WTC11 (cell line): Measurements from ENCODE around the gene KAT7.

Source experiments
- NFE2L1 ChIP-seq: sonication (generic); formaldehyde crosslinking; IDR thresholded peaks from 2 replicates; pipeline ENCODE4 v1.8.1; 2023; ENCODE audit warnings: missing genetic modification reagents
- NFYB ChIP-seq: sonication (generic); formaldehyde crosslinking; conservative IDR thresholded peaks from 2 replicates; pipeline ENCODE4 v1.8.0; 2022; ENCODE audit warnings: low read depth, missing genetic modification reagents
- SP1 ChIP-seq: sonication (generic); formaldehyde crosslinking; conservative IDR thresholded peaks from 2 replicates; pipeline ENCODE4 v1.8.1; 2022; ENCODE audit warnings: missing genetic modification reagents
- ZNF138 ChIP-seq: sonication (generic); formaldehyde crosslinking; conservative IDR thresholded peaks from 2 replicates; pipeline ENCODE4 v1.8.1; 2022; ENCODE audit warnings: mild to moderate bottlenecking, moderate library complexity, missing genetic modification reagents
- TF ChIP-seq, protein P1 (sequence below): fragments of 200-600 bp; IDR thresholded peaks from 2 replicates; pipeline ENCODE4 v1.8.0; 2022; ENCODE audit warnings: antibody characterized with exemption
- TF ChIP-seq, protein P2 (sequence below): sonication (generic); formaldehyde crosslinking; IDR thresholded peaks from 2 replicates; pipeline ENCODE4 v1.8.0; 2022; ENCODE audit warnings: mild to moderate bottlenecking, missing genetic modification reagents

DNA sequence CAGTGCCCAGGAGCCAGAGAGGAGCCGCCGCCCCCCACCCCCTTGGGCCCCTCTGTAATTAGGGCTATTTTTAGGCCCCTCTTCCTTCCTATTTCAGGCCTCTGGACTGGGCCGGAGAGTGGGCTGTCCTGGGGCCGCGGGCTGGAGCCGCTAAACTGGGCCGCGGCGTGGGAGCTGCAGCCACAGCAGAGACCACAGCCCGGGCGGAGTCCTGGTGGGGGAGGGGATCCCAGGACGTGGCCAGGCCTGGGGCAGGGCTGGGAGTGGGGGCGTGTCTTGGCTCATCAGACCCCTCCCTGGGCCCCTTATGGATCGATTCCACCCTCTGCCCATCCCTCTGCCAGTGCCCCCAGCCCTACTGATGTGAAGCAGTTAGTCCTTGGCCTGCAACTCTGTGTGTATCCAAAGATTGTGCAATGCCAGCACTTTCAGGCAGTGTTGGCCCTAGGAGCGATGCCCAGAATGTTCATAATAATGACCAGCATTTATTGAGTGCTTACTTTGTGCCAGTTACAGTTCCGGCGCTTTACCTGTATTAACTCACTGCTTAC lies 74.4 kb downstream of the KAT7 start:
- TF ChIP-seq, protein P1, sequence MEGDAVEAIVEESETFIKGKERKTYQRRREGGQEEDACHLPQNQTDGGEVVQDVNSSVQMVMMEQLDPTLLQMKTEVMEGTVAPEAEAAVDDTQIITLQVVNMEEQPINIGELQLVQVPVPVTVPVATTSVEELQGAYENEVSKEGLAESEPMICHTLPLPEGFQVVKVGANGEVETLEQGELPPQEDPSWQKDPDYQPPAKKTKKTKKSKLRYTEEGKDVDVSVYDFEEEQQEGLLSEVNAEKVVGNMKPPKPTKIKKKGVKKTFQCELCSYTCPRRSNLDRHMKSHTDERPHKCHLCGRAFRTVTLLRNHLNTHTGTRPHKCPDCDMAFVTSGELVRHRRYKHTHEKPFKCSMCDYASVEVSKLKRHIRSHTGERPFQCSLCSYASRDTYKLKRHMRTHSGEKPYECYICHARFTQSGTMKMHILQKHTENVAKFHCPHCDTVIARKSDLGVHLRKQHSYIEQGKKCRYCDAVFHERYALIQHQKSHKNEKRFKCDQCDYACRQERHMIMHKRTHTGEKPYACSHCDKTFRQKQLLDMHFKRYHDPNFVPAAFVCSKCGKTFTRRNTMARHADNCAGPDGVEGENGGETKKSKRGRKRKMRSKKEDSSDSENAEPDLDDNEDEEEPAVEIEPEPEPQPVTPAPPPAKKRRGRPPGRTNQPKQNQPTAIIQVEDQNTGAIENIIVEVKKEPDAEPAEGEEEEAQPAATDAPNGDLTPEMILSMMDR: no peak
- TF ChIP-seq SP1: no peak
- TF ChIP-seq NFE2L1 (CRISPR knock-in tag): no peak
- no peak for TF ChIP-seq ZNF138 (CRISPR knock-in tag)
- no peak for TF ChIP-seq NFYB (CRISPR knock-in tag)
- TF ChIP-seq, protein P2, sequence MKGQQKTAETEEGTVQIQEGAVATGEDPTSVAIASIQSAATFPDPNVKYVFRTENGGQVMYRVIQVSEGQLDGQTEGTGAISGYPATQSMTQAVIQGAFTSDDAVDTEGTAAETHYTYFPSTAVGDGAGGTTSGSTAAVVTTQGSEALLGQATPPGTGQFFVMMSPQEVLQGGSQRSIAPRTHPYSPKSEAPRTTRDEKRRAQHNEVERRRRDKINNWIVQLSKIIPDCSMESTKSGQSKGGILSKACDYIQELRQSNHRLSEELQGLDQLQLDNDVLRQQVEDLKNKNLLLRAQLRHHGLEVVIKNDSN (CRISPR knock-in tag): no peak
